AG08396 (cell line): ENCODE results near the gene CCDC39.

ENCODE experiments used
- DNase-seq: peaks from one replicate; pipeline ENCODE4 v3.0.0; 2012; ENCODE audit warnings: low spot score, mixed read lengths

Gene CCDC39

GRCh38 chr3:180679178-180680096 is at the start of gene CCDC39:
Gene CCDC39 (minus strand): TSS chr3:180679489. CDS start chr3:180679380, 109 bp downstream.
- DNase-seq, result peak; percentile 71

GRCh38 chr3:180720012-180720411 is 40.7 kb upstream of the CCDC39 start:
- no peak for DNase-seq

GRCh38 chr3:180707896-180708295 is 28.6 kb upstream of the CCDC39 start:
- no peak for DNase-seq

- no peak for DNase-seq
Observed at GRCh38 chr3:180705619-180706018, 26.3 kb upstream of the CCDC39 start.

DNA sequence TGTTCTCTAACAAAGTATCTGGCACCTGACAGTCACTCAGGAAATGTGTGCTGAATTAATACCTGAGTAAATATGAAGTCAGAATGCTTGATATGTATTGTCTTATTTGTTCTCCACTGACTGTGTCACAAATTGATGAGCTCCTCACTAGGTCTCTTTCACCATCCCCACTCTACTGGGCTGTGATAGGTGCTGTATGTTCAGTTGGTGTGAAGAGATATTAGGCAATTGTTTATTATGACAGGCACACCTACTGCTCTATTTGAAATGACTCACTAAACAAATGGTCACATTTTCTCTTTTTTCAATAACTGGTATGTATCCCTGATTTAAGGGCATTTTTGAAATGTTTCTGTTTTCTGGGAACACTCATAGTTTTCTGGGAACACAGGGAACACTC is 25.2 kb upstream of the CCDC39 start:
- DNase-seq, result no peak

DNA sequence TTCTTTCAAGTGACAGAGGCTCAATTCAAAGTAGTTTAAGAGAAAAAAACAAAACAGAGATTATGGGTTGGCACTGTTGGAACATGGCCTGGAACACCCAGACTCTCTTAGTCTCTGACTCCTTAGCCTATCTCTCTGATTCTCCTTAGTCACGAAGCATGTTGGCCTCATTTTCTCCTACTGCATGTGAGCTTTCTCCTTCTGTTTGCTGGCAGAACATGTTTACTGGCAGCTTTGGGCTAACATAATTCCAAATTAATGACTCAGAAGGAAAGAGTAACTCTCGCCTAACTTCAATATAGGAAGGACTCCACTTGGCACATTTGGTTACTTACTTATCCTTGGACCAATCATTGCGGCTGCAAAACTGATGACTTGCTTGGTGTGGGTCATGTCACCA is 21.7 kb upstream of the CCDC39 start:
- DNase-seq, result no peak

DNA sequence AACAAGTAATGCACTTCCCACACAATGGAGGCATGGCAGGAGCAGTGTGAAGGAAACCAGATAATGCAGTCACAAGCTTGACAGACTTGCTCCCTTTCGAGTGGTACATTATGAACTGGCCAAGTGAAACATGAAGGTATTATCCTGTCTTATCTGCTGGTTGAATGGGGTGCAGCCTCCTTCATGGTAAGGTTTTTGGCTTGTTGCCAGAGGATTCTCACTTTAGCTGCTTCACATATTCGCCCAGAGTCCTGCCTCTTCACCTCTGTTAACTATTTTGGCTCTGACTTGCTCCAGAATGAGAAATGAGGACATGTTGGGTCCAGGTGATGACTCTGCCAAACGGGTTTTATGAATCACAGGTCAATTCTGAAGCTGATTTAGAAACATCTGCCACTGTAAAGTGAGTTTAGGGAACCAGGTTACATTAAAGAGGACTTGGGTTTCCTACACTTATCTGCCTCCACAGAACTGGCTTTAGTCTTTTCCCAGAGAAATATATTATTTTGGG is 19.5 kb upstream of the CCDC39 start:
- no peak for DNase-seq

DNA sequence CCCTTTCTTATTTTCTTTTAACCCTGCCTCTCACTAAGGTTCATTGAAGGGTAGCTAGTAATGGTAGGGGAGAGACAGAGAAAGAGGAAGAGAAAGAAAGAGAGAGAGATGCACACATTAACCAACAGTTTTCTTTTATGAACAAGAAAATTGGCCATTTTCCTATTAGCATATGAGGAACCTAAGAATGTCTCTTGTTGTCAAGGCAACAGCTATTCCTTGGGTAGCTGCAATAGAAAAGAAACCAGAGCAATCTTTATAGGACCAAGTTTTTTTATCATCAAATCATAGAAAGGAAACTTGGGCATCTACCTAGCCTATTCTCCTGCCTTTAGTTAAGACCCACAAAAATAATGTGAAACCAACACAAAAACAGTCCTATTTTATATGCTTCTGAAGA is 15.0 kb upstream of the CCDC39 start:
- no peak for DNase-seq

GRCh38 chr3:180693656-180694055 is 14.4 kb upstream of the CCDC39 start:
- no peak for DNase-seq

DNA sequence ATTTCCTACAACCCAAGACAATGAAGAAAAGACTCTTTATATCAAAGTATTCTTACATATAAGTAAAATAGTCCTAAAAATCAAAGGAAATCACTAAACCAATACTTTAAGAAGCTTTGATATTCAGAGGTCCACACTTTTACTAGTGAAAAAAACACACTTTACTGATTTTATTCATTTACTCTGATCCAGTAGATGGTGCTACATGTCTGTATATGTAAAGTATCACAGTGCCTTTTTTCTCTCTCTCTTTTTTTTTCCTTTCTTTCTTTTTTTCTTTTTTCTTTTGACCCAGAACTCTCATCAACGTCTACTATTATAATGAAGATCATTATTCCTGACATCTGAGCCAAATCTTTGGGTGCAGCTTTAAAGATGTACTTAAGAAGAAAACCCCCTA is 10.8 kb upstream of the CCDC39 start:
- DNase-seq, result no peak

GRCh38 chr3:180684807-180685206 is 5.5 kb upstream of the CCDC39 start:
- DNase-seq, result no peak

DNA sequence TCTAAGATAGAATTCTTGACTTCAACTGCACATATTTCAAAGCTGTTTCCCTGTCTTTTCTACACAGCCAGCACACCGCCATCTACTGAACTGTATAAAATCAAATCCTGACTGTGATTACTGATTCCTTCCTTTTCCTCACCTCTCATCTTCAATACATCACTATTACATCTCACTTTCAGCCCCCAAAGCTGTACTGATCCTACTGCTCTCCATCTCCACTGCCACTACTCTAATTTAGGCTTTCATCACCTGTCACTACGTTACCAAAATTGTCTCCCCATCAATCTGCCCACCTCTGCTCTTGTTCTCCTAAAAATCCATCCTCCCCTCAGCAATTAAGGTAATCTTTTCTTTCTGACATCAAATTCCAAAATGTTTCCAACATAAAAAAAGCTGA is 4.5 kb upstream of the CCDC39 start:
- DNase-seq, result no peak

GRCh38 chr3:180680097-180680430 is 775 bp upstream of the CCDC39 start:
- peak; percentile 10 for DNase-seq

- no peak for DNase-seq
Observed at GRCh38 chr3:180678231-180678630, 1.1 kb downstream of the CCDC39 start.

DNA sequence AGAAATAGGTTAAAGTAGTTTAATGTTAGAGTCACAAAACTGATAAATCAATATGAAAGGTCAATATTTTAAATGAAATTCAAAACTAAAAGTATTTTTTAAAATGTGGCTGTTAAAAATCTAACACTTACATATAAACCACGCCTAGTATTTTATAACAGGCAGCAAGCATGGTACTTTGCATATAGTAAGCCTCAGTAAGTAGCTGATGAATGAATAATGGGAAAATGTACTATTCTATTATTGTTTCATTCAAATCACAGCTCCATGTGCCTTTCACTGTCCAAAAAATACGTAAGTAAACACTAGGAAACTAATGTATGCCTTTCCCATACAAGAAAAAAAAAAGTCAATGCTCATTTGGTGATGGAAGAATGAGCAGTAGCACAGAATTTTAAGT is 17.8 kb downstream of the CCDC39 start:
- no peak for DNase-seq

- no peak for DNase-seq
Observed at GRCh38 chr3:180657094-180657493, 22.2 kb downstream of the CCDC39 start.

- DNase-seq, result no peak
Observed at GRCh38 chr3:180656406-180656805, 22.9 kb downstream of the CCDC39 start.

DNA sequence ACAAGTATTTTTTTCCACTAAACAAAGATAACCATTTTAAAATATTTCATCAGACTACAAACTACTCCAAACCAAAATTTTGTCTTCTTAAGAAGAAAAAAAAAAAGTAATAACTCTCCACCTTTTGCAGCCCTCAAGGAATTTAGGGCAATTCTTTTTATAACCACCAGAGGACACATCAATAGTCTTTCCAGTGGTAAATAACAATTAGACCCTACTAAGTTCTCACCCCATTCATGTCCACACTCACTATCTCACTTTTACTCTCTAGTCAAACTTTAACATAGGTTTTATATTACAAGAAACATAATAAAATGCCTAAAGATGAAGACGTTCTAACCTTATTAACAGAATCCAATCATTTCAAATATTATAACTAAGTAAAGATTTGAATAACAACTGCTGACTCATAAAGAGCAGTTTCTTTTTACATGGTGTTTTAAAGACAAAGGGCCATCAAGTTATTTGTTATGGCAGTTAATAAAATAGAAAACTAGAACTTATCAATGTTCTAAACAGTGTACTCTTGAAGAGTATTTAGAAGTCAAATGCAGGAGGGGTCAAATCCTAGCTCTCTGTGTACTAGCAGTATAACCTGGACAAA is 33.0 kb downstream of the CCDC39 start:
- no peak for DNase-seq

DNA sequence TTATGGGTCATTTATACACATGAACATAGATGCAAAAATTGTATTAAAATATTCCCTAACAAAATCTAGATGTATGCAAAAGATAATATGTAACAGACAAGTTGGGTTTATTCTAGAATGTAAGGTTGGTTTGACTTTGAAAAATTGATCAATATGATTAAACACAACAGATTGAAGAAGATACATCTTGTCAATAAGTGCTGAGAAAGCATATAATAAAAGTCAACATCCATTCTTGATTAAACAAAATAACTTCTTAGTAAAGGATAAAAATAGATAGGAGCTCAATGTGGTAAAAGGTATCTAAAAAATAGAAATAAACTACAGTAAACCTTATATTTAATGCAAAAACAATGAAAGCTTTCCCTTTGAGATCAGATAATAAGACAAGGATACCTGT is 38.3 kb downstream of the CCDC39 start:
- DNase-seq, result no peak

DNA sequence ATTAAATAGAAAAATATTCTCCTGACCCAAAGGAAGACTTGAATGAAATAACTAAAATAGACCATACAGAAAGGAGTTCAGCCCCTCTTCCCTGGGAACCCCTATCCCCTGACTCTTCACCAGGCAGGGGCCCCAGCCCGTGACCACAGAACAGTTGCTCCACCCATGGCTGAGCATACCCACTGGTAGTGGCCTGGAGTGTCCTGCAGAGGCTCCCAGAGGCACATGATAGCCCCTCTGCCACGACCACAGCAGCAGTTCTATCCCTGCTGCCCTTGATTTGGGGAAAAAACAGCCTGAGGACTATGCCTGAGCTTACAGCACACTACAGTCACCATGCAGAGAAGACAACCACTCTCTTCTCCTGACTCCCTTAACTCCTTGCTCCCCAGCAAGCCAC is 45.6 kb downstream of the CCDC39 start:
- DNase-seq, result no peak

GRCh38 chr3:180631317-180631716 is 48.0 kb downstream of the CCDC39 start:
- DNase-seq, result no peak

GRCh38 chr3:180630371-180630770 is 48.9 kb downstream of the CCDC39 start:
- DNase-seq, result no peak

DNA sequence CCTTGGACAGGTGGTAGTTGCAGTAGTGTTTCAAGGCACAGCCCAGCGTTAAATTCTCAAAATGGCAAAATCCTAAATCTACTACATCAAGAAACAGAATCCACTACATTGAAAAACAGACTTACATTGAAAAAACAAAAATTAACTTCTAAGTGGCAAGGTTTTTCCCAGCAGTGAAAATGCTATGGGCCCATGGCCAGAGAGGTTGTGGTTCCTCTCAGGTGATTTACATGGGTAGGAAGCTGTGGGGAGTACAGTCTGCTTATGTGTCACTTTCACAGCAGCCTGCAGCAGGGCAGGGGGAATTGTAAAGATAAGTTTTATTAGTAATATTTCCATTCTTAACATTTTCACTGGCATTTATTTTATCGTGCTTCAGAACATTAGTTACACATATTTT is 52.4 kb downstream of the CCDC39 start:
- no peak for DNase-seq

- no peak for DNase-seq
Observed at GRCh38 chr3:180624714-180625113, 54.6 kb downstream of the CCDC39 start.
